ENCODE results near the gene TNIK. TPM values are rescaled to one million over a fixed set of nuclear protein-coding genes. Genes with fewer than 3 reads are reported as not detected.

The TNIK gene
- total RNA-seq, 6 experiments from 2014 or later = 10.6 to 17.2 (median 11.8) TPM

- TF ChIP-seq CTCF (IDR thresholded peaks at IDR 0.05) = no peak
- Mint-ChIP-seq H3K27ac (no peak overlapping the region), H3K36me3 (ENCODE audit: low read depth) (no peaks in the 10 kb centered on the region), H3K4me3 (no peak overlapping the region), H3K4me1 (ENCODE audit: low read depth) (peaks cover 11% of the 10 kb centered on the region), H3K27me3 (ENCODE audit: insufficient read depth) (no peaks in the 10 kb centered on the region), H3K9me3 (no peaks in the 10 kb centered on the region)
- no peak for DNase-seq
Observed at GRCh38 chr3:171487382-171487781, 27.2 kb upstream of the TNIK start.

DNA sequence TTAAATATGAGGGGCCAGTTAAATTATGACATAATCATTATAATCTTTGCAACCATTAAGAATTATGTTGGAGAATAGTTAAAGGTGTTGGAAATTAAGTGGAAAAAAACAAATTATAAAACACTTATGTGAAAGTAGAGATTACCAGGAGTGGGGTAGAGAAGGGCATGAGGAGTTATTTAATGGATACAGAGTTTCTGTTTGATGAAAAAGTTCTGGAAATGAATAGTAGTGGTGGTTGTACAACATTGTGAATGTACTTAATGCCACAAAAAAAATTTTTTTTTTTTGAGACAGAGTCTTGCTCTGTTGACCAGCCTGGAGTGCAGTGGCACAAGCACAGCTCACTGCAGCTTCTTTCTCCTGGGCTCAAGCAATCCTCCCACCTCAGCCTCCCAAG lies 25.1 kb upstream of the TNIK start:
- DNase-seq = no peak
- no peak for TF ChIP-seq CTCF (IDR thresholded peaks at IDR 0.05)
- Mint-ChIP-seq H3K36me3 (ENCODE audit: low read depth) (no peaks in the 10 kb centered on the region), H3K27ac (no peak overlapping the region), H3K27me3 (ENCODE audit: insufficient read depth) (no peaks in the 10 kb centered on the region), H3K9me3 (no peaks in the 10 kb centered on the region), H3K4me1 (ENCODE audit: low read depth) (peaks cover 7% of the 10 kb centered on the region; the same call in 1 of the 2 replicates), H3K4me3 (no peak overlapping the region)

- no peaks in the 10 kb centered on the region for H3K9me3 Mint-ChIP-seq
- H3K4me3 Mint-ChIP-seq = no peak overlapping the region
- no peak overlapping the region for H3K27ac Mint-ChIP-seq
- TF ChIP-seq CTCF (IDR thresholded peaks at IDR 0.05) = no peak
- H3K4me1 Mint-ChIP-seq (ENCODE audit: low read depth) = peaks cover 8% of the 10 kb centered on the region; the same call in 1 of the 2 replicates
- DNase-seq = no peak
- H3K27me3 Mint-ChIP-seq (ENCODE audit: insufficient read depth) = no peaks in the 10 kb centered on the region; the same call in 1 of the 2 replicates
- no peaks in the 10 kb centered on the region for H3K36me3 Mint-ChIP-seq (ENCODE audit: low read depth)
Observed at GRCh38 chr3:171481011-171481410, 20.8 kb upstream of the TNIK start.

GRCh38 chr3:171480526-171480925 lies 20.3 kb upstream of the TNIK start:
- Mint-ChIP-seq H3K9me3 (no peaks in the 10 kb centered on the region), H3K36me3 (ENCODE audit: low read depth) (no peaks in the 10 kb centered on the region), H3K4me3 (no peak overlapping the region), H3K27me3 (ENCODE audit: insufficient read depth) (no peaks in the 10 kb centered on the region; the same call in 1 of the 2 replicates), H3K27ac (no peak overlapping the region), H3K4me1 (ENCODE audit: low read depth) (peaks cover 8% of the 10 kb centered on the region; the same call in 1 of the 2 replicates)
- TF ChIP-seq CTCF (IDR thresholded peaks at IDR 0.05) = no peak
- DNase-seq = no peak

DNA sequence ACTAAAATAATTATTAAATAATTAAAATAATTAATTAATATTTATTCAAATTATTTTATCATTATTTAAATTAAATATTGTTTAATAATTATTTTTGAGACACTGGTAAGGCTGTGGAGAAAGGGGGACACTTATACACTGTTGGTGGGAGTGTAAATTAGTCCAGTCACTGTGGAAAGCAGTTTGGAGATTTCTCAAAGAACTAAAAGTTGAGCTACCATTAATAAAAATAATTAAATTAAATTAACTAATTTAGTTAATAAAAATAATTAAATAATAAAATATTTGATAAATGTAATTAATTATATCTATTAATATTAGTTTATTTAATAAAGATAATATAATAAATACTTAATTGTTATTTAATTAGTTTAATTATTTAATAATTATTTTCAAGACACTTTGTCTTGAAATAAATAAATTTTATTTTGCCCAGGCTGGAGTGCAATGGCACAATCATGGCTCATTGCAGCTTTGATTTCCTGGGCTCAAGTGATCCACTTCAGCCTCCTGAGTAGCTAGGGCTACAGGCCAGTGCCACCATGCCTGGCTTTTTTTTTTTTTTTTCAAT lies 16.4 kb upstream of the TNIK start:
- Mint-ChIP-seq H3K36me3 (ENCODE audit: low read depth) (no peaks in the 10 kb centered on the region), H3K4me3 (no peak overlapping the region), H3K27ac (no peak overlapping the region), H3K27me3 (ENCODE audit: insufficient read depth) (no peaks in the 10 kb centered on the region; the same call in none of the 2 replicates), H3K4me1 (ENCODE audit: low read depth) (peaks cover 8% of the 10 kb centered on the region; the same call in 1 of the 2 replicates), H3K9me3 (no peaks in the 10 kb centered on the region)
- no peak for DNase-seq
- no peak for TF ChIP-seq CTCF (IDR thresholded peaks at IDR 0.05)

All from HFFc6 (cell line).